Activated CD8-positive, alpha-beta memory T cell treated with anti-CD3 and anti-CD28 coated beads for 36 hours (primary cell): ENCODE data around the gene INSYN1. TPM values are rescaled to one million over a fixed set of nuclear protein-coding genes. Genes with fewer than 3 reads are reported as not detected.
"Not testable (repeated sequence)": the region's sequence is repeated elsewhere in the genome, so short reads cannot be mapped to it uniquely, and the experiment has no call there.

Experiments
- CTCF ChIA-PET: fragments of 350-600 bp; sonication (Branson Sonifier 250); formaldehyde crosslinking; loops from one replicate; lab custom pipeline; 2021; ENCODE audit warnings: antibody characterized with exemption; lab: Charles Lee
- POLR2A ChIA-PET: fragments of 350-600 bp; sonication (Branson Sonifier 250); formaldehyde crosslinking; loops from one replicate; lab custom pipeline; 2021; ENCODE audit warnings: antibody characterized with exemption; lab: Charles Lee
- total RNA-seq, 2 experiments: library from RNA; stranded (reverse); gene quantifications; one replicate each; pipeline ENCODE4 v1.2.3, GENCODE V29; 2021

INSYN1 gene
- total RNA-seq, 2 experiments from 2014 or later: not detected

GRCh38 chr15:73723191-73723590 lies 30.0 kb downstream of the INSYN1 start:
- POLR2A ChIA-PET: no interaction called here
- CTCF ChIA-PET: no interaction called here

- ChIA-PET POLR2A (no interaction called here), CTCF (interaction anchor here (0.8 kb wide), 1 partner anchor 86 kb away, joined by 3 read pairs; no protein-coding TSS in a partner anchor)
Observed at GRCh38 chr15:73722425-73722824, 30.7 kb downstream of the INSYN1 start.

- POLR2A ChIA-PET: no interaction called here
- CTCF ChIA-PET: no interaction called here
Observed at GRCh38 chr15:73718694-73719093, 34.5 kb downstream of the INSYN1 start.

GRCh38 chr15:73717802-73718201 lies 35.3 kb downstream of the INSYN1 start:
- ChIA-PET POLR2A (no interaction called here), CTCF (interaction anchor here (1.0 to 1.5 kb wide), 2 partner anchors 12 to 18 kb away, joined by 3 read pairs; no protein-coding TSS in a partner anchor)

- ChIA-PET CTCF (interaction anchor here (1.0 to 1.5 kb wide), 2 partner anchors 12 to 18 kb away, joined by 3 read pairs; no protein-coding TSS in a partner anchor), POLR2A (no interaction called here)
Observed at GRCh38 chr15:73717206-73717605, 35.9 kb downstream of the INSYN1 start.

GRCh38 chr15:73716417-73716816 lies 36.7 kb downstream of the INSYN1 start:
- CTCF ChIA-PET: no interaction called here
- POLR2A ChIA-PET: no interaction called here

GRCh38 chr15:73715417-73715816 lies 37.7 kb downstream of the INSYN1 start:
- CTCF ChIA-PET: no interaction called here
- POLR2A ChIA-PET: interaction anchor here (0.6 kb wide), 1 partner anchor 360 kb away, joined by 3 read pairs; no protein-coding TSS in a partner anchor

GRCh38 chr15:73714695-73715301 lies 38.4 kb downstream of the INSYN1 start:
- CTCF ChIA-PET: interaction anchor here (1.5 kb wide), 1 partner anchor 10 kb away, joined by 5 read pairs; no protein-coding TSS in a partner anchor

GRCh38 chr15:73712107-73712506 lies 41.0 kb downstream of the INSYN1 start:
- POLR2A ChIA-PET: no interaction called here
- CTCF ChIA-PET: interaction anchor here (0.7 kb wide), 2 partner anchors 76 to 416 kb away, joined by 3 to 4 read pairs; no protein-coding TSS in a partner anchor

More at GRCh38 chr15:73714695-73715301, 38.4 kb downstream of the INSYN1 start:
- POLR2A ChIA-PET: no interaction called here

- CTCF ChIA-PET: no interaction called here
- POLR2A ChIA-PET: no interaction called here
Observed at GRCh38 chr15:73711526-73711925, 41.6 kb downstream of the INSYN1 start.

- CTCF ChIA-PET: interaction anchor here (1.3 kb wide), 1 partner anchor 74 kb away, joined by 3 read pairs; no protein-coding TSS in a partner anchor
- POLR2A ChIA-PET: no interaction called here
Observed at GRCh38 chr15:73710321-73710720, 42.8 kb downstream of the INSYN1 start.

GRCh38 chr15:73709686-73710085 lies 43.5 kb downstream of the INSYN1 start:
- ChIA-PET POLR2A (no interaction called here), CTCF (interaction anchor here (1.3 kb wide), 1 partner anchor 74 kb away, joined by 3 read pairs; no protein-coding TSS in a partner anchor)

GRCh38 chr15:73709241-73709640 lies 43.9 kb downstream of the INSYN1 start:
- POLR2A ChIA-PET: no interaction called here
- CTCF ChIA-PET: interaction anchor here (1.3 kb wide), 1 partner anchor 73 kb away, joined by 3 read pairs; no protein-coding TSS in a partner anchor

- ChIA-PET CTCF (interaction anchor here (0.6 kb wide), 1 partner anchor 72 kb away, joined by 3 read pairs; no protein-coding TSS in a partner anchor), POLR2A (no interaction called here)
Observed at GRCh38 chr15:73708691-73709090, 44.5 kb downstream of the INSYN1 start.

- ChIA-PET CTCF (interaction anchor here (0.7 to 2.3 kb wide), 11 partner anchors 9 to 160 kb away, joined by 3 to 10 read pairs (median 4); partner anchors contain the start of gene NPTN), POLR2A (no interaction called here)
Observed at GRCh38 chr15:73704869-73705645, 48.1 kb downstream of the INSYN1 start.

GRCh38 chr15:73704142-73704868 lies 48.8 kb downstream of the INSYN1 start:
- CTCF ChIA-PET: interaction anchor here (0.7 to 2.3 kb wide), 10 partner anchors 10 to 159 kb away, joined by 3 to 10 read pairs (median 4); partner anchors contain the start of gene NPTN

GRCh38 chr15:73703601-73704000 lies 49.5 kb downstream of the INSYN1 start:
- POLR2A ChIA-PET: not testable (repeated sequence)
- CTCF ChIA-PET: interaction anchor here (1.2 kb wide), 1 partner anchor 26 kb away, joined by 4 read pairs; no protein-coding TSS in a partner anchor

More at GRCh38 chr15:73704142-73704868, 48.8 kb downstream of the INSYN1 start:
- POLR2A ChIA-PET: not testable (repeated sequence)

GRCh38 chr15:73702311-73703239 lies 50.6 kb downstream of the INSYN1 start:
- POLR2A ChIA-PET: not testable (repeated sequence)

More at GRCh38 chr15:73702311-73703239, 50.6 kb downstream of the INSYN1 start:
- CTCF ChIA-PET: interaction anchor here (0.8 to 1.2 kb wide), 2 partner anchors 25 to 29 kb away, joined by 4 read pairs; no protein-coding TSS in a partner anchor
